Testis (tissue), 2 donors: Measurements from ENCODE around the gene ANKRD60.

Experiments
- POLR2A ChIP-seq: fragments of 450-650 bp; IDR thresholded peaks from one replicate; pipeline ENCODE4 v1.6.1; 2017; ENCODE audit warnings: antibody characterized with exemption, mild to moderate bottlenecking, moderate library complexity
- TF ChIP-seq, protein P1 (sequence below), 3 experiments: fragments of 450-650 bp in 2 of 3; fragments of 200-600 bp in 1 of 3; sonication (generic) in 1 of 3; IDR thresholded peaks; one replicate each; pipeline ENCODE4 v1.5.1; 2016 to 2019; ENCODE audit warnings: antibody characterized with exemption in 3 of 3, mild to moderate bottlenecking in 2 of 3, moderate library complexity in 1 of 3

DNA sequence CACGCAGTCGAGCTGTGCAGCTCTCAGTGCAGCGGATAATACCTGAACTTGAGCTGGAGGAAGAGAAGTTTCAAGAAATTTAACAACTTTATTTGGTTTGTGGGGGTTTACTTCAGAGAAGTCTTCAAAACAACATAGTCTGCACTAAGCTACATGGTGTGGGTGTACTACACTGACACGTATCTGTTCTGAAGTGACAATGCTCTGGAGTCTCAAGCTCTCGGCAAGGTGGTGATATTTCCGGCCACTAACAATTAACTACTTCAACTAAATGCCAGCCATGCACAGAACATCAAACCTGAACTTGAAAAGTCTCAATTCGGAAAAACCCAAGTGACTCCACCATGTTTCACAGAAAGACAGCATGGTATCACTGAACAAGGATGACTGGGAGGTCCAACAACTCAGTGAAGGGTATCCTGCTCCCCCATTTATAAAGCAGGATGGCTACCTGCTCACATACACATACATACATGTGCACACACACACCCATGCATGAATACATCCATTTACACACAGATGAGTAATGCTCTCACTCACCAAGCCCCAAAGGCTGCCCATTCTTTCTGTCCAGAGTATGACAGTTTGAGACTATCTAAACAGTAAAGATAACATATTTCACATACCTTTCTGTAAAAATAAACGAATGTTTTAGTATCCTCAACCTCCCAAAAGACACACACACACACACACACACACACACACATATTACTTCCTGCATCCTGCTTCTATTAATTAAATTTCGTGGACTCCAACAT, 15.4 kb upstream of the ANKRD60 start:
- TF ChIP-seq POLR2A, result no peak
- TF ChIP-seq, protein P1, sequence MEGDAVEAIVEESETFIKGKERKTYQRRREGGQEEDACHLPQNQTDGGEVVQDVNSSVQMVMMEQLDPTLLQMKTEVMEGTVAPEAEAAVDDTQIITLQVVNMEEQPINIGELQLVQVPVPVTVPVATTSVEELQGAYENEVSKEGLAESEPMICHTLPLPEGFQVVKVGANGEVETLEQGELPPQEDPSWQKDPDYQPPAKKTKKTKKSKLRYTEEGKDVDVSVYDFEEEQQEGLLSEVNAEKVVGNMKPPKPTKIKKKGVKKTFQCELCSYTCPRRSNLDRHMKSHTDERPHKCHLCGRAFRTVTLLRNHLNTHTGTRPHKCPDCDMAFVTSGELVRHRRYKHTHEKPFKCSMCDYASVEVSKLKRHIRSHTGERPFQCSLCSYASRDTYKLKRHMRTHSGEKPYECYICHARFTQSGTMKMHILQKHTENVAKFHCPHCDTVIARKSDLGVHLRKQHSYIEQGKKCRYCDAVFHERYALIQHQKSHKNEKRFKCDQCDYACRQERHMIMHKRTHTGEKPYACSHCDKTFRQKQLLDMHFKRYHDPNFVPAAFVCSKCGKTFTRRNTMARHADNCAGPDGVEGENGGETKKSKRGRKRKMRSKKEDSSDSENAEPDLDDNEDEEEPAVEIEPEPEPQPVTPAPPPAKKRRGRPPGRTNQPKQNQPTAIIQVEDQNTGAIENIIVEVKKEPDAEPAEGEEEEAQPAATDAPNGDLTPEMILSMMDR (IDR thresholded peaks at IDR 0.05), result no peak
